HG03139 (cell line): ENCODE results near the gene ERC2.

Source experiments
- ATAC-seq: cut with Tn5 transposase; IDR thresholded peaks from one replicate; pipeline ENCODE4 v1.9.1; 2021; ENCODE audit not compliant: unreplicated experiment

ERC2 gene

GRCh38 chr3:55608301-55608937, 859.8 kb downstream of the ERC2 start:
- ATAC-seq: no peak

GRCh38 chr3:55607844-55608243, 860.4 kb downstream of the ERC2 start:
- ATAC-seq: no peak

DNA sequence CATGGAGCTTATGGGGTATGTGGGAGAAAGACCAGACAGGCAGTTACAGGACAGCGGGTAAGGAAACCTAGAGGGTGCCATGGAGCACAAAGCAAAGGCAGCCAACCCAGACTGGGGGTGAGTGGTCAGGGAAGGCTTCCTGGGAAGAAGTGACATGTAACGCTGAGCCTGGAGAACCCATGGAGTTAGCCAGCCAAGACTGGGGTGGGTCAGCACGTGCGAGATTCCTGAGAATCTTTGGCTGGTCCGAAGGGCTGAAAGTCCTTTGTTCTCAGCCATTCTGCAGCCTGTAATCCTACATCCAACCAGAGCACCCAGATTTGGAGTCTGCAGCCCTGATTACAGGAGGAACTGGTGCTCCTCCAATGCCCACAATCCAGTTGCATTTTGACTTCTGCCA, 861.1 kb downstream of the ERC2 start:
- no peak for ATAC-seq

- ATAC-seq: no peak
These were observed 862.6 kb downstream of the ERC2 start for GRCh38 chr3:55605443-55606236.

- ATAC-seq: no peak
These were observed 863.4 kb downstream of the ERC2 start for GRCh38 chr3:55604846-55605245.

- no peak for ATAC-seq
These were observed 863.9 kb downstream of the ERC2 start for GRCh38 chr3:55604402-55604801.

GRCh38 chr3:55601366-55602080, 866.7 kb downstream of the ERC2 start:
- no peak for ATAC-seq

DNA sequence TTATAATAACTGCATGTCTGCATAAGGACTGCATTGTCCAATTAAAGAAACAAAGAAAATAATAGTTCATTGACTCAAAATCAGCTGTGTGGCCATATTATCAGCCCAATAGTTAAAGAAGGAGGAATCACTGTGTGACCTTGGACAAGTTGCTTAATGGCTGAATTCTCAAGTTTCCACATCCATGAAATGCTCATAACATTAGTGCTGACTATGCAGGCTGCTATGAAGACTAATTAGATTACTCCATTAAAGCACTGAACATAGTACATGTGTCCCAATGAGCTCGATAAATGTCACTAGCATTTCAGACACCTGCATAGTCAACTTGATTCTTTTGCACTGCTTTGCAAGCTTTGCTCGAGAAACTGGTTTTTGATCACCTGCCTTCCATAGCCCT, 870.0 kb downstream of the ERC2 start:
- no peak for ATAC-seq

DNA sequence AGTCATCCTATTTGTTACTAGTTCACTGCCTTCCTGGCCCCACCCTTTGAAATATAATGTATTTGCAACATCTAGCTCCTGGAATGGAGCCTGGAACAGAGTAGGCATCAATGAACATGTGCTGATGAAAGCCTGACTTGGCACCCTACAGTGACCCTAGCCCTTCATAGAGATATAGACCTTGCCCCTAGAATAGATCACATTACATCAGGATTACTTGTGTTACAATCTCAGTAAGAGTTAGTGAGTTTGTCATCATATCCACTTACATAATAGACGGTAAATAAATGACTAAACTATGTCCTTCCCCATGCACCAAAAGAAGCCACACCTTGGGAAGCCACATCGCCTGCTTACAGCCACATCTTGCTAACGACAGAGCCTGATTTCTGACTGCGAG, 870.6 kb downstream of the ERC2 start:
- no peak for ATAC-seq

DNA sequence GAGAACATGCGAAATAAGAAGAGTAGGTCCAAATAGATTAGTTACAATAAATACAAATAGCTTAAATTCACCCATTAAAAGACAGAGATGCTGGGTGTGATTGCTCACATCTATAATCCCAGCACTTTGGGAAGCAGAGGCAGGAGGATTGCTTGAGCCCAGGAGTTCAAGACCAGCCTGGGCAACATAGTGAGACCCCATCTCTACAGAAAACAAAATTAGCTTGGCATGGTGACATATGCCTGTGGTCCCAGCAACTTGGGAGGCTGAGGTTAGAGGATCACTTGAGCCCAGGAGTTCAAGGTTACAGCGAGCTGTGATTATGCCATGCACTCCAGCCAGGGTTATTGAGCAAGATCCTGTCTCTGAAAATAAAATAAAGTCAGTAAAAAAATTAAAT, 872.1 kb downstream of the ERC2 start:
- no peak for ATAC-seq

DNA sequence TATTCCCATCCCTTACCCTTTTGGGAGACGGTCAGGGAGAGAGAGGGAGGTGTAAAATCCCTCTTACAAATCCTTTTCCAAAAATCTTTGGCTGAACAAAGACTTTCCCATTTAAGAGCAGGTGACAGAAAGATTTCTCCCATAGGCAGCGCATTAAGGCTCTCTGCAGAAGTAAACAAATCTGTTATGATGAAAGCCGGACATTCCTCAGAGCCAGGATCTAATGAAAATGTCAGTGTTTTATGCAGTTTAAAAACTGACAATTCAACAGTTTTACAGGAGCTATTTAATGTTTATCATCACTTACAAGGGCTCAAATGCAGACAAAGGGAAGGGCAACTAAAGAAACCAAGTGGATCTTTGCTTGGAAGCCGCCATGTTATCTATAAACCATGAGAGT, 872.8 kb downstream of the ERC2 start:
- no peak for ATAC-seq

- ATAC-seq: no peak
These were observed 875.7 kb downstream of the ERC2 start for GRCh38 chr3:55592572-55592971.

- ATAC-seq: no peak
These were observed 876.4 kb downstream of the ERC2 start for GRCh38 chr3:55591888-55592287.

DNA sequence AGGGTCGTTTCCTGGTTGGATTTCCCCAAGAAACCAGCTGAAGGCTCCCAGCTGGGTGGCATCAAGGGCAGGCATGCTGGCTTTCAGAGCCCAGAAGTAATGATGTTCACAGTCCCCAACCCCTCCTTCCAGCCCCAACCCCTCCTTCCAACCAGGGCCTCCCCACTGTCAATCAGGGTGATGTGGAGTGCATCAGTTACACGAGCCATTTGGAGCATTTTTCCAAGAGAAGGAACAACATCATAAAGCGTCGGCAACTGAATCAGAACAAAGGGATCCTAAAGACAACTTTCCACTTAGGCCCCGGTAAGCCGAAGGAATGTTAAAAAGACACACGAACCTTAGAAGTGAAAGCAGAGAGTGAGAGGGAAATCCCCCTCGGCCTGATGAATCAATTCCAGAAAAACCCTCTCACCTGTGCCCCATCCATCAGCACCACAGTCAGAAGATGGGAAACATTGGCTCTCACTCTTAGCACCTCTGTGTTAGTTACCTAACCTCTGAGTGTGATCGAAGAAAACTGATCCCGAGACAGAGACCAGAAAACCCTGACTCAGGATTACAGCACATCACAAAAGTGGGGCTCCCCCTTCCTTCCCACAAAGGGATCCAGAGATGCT, 880.0 kb downstream of the ERC2 start:
- ATAC-seq: no peak

- ATAC-seq: no peak
These were observed 882.4 kb downstream of the ERC2 start for GRCh38 chr3:55585856-55586255.

DNA sequence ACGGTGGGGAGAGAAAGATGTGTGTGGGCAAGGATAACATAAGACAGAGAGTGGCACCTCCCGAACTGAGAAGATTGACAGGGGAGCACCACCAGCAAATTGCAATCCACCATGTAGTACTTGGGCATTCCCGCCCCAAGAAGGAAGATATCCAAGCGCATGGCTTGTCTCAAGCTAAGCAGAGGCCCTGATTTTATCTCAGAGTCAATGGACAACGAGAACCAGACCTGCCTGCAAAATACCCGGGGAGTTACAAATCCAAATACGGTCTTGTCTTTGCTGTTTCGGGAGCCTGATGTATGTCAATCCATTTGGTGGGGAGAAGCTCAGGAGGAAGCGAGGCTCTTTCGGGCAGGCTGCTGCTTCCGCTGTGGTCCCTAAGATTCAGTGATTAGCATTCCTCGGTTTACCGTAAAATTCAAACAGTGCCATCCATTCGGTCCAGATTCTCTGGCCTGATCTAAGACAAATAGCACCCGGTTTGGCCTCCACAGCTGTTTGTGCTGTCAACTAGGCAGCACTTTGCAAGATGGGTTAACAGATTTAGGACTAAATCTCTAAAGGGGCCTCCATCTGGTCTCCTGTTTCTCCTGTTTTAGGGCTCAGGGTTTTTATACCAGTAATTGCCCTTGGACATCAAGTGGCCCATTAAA, 883.4 kb downstream of the ERC2 start:
- no peak for ATAC-seq

DNA sequence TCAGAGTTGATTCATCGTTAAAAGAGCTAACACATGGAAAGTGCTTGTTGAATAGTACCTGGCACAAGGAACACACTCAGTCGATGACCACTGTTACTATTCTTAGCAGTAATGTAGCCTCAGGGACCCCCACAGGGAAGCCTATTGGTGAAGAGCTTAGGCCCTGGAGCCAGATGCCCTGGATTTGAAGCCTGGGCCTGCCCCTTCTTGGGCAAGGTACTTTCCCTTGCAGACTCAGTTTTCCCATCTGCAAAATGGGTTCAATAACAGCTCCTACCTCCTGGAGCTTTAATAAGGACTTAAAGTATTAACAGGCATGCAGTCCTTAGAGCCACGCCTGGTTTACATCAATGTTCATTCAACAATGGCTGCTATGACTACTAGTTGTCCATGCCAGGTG, 884.2 kb downstream of the ERC2 start:
- ATAC-seq: no peak

- ATAC-seq: no peak
These were observed 884.8 kb downstream of the ERC2 start for GRCh38 chr3:55583475-55583874.

DNA sequence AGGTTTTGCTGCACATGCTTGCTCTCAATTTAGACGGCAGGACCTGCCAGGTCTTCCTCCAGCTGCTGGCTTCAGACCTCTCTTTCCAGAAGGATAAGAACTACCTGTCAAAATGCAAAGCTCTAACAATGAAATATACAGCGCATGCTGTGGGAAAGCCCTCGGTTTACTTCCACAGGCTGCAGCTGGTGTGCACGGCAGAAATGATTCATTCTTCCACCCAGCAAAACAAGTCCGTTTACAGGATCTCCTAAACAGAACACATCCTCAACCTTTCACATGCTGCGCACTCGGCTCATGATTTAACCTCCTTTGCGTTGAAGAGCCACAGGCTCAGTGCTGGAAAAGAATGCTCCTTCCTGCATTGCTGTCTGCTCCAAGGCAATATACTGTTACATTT, 888.8 kb downstream of the ERC2 start:
- no peak for ATAC-seq

GRCh38 chr3:55576621-55577388, 891.5 kb downstream of the ERC2 start:
- ATAC-seq: no peak
